Neuronal stem cell (in vitro differentiated cells): Measurements from ENCODE around the gene MAF.

ENCODE experiments used
- DNase-seq: peaks from one replicate; pipeline ENCODE4 v3.0.0-alpha.2; 2013; ENCODE audit warnings: low spot score
- H2AFZ ChIP-seq: one replicate; pipeline ENCODE4 v1.6.1; 2013; ENCODE audit warnings: mild to moderate bottlenecking, low read length, inconsistent platforms
- H2AK5ac ChIP-seq: 2 replicates; pipeline ENCODE4 v1.6.1; 2013; ENCODE audit warnings: low read depth, mild to moderate bottlenecking, inconsistent platforms, low read length, moderate library complexity, mixed read lengths
- H2BK120ac ChIP-seq: 2 replicates; pipeline ENCODE4 v1.6.1; 2013; ENCODE audit warnings: low read depth, mild to moderate bottlenecking, inconsistent platforms, low read length, moderate library complexity, mixed read lengths
- H2BK12ac ChIP-seq: one replicate; pipeline ENCODE4 v1.6.1; 2013; ENCODE audit warnings: low read length, inconsistent platforms
- H2BK15ac ChIP-seq: 2 replicates; pipeline ENCODE4 v1.6.1; 2013; ENCODE audit warnings: mild to moderate bottlenecking, low read length, inconsistent platforms, mixed read lengths
- H2BK5ac ChIP-seq: one replicate; pipeline ENCODE4 v1.6.1; 2013; ENCODE audit warnings: inconsistent platforms, mild to moderate bottlenecking, low read length, moderate library complexity
- H3K14ac ChIP-seq: one replicate; pipeline ENCODE4 v1.6.1; 2013; ENCODE audit warnings: low read length, inconsistent platforms
- H3K18ac ChIP-seq: 2 replicates; pipeline ENCODE4 v1.6.1; 2013; ENCODE audit warnings: low read length, inconsistent platforms
- H3K23ac ChIP-seq: 2 replicates; pipeline ENCODE4 v1.6.1; 2013; ENCODE audit warnings: low read depth, mild to moderate bottlenecking, mixed read lengths, low read length, inconsistent platforms; ENCODE audit not compliant: poor library complexity
- H3K27ac ChIP-seq: replicated peaks from 3 replicates; pipeline ENCODE4 v1.5.1; 2013; ENCODE audit warnings: low read length, inconsistent platforms
- H3K27me3 ChIP-seq, 3 experiments: 2 replicates each; pipeline ENCODE4 v1.6.1; 2013; ENCODE audit warnings: low read length in 3 of 3, mild to moderate bottlenecking in 2 of 3, inconsistent platforms in 1 of 3, low read depth in 1 of 3, mixed read lengths in 1 of 3, moderate library complexity in 1 of 3; ENCODE audit not compliant: control insufficient read depth in 3 of 3, insufficient read depth in 3 of 3
- H3K36me3 ChIP-seq, 2 donors: replicated peaks in 1 of 2; 2 replicates each; pipeline ENCODE4 v1.6.1; 2013; ENCODE audit warnings: low read length in 2 of 2; ENCODE audit not compliant: control insufficient read depth in 2 of 2, insufficient read depth in 2 of 2
- H3K4ac ChIP-seq: 2 replicates; pipeline ENCODE4 v1.6.1; 2013; ENCODE audit warnings: inconsistent platforms, mild to moderate bottlenecking, low read length, moderate library complexity
- H3K4me1 ChIP-seq, 2 donors: 1 replicate in 1 of 2; 2 replicates in 1 of 2; pipeline ENCODE4 v1.6.1; 2013; ENCODE audit warnings: low read length in 2 of 2, low read depth in 1 of 2; ENCODE audit not compliant: control insufficient read depth in 2 of 2, insufficient read depth in 1 of 2
- H3K4me2 ChIP-seq: one replicate; pipeline ENCODE4 v1.6.1; 2013; ENCODE audit warnings: mild to moderate bottlenecking, low read length, inconsistent platforms; ENCODE audit not compliant: insufficient read depth, poor library complexity, severe bottlenecking
- H3K4me3 ChIP-seq, 2 donors: 2 replicates each; pipeline ENCODE4 v1.5.1; 2013; ENCODE audit warnings: low read length in 2 of 2, mild to moderate bottlenecking in 2 of 2, inconsistent platforms in 1 of 2, moderate library complexity in 1 of 2
- H3K79me1 ChIP-seq: one replicate; pipeline ENCODE4 v1.6.1; 2013; ENCODE audit warnings: low read depth, mild to moderate bottlenecking, inconsistent platforms, low read length, moderate library complexity
- H3K9ac ChIP-seq: one replicate; pipeline ENCODE4 v1.6.1; 2013; ENCODE audit warnings: mild to moderate bottlenecking, low read depth, low read length, inconsistent platforms; ENCODE audit not compliant: poor library complexity
- H3K9me3 ChIP-seq, 2 donors: replicated peaks in 1 of 2; 2 replicates each; pipeline versions ENCODE3 to v1.6.1; 2013; ENCODE audit warnings: low read length in 2 of 2, mild to moderate bottlenecking in 2 of 2, inconsistent platforms in 1 of 2, low read depth in 1 of 2, mixed read lengths in 1 of 2, moderate library complexity in 1 of 2; ENCODE audit not compliant: control insufficient read depth in 2 of 2, insufficient read depth in 1 of 2
- H4K8ac ChIP-seq: one replicate; pipeline ENCODE4 v1.6.1; 2013; ENCODE audit warnings: low read depth, mild to moderate bottlenecking, inconsistent platforms, low read length, moderate library complexity
- H4K91ac ChIP-seq: one replicate; pipeline ENCODE4 v1.6.1; 2013; ENCODE audit warnings: low read length, low read depth, mild to moderate bottlenecking, inconsistent platforms; ENCODE audit not compliant: poor library complexity
- WGBS, 2 donors: extraction: QIAGEN DNeasy Blood & Tissue Kit; methylation state at CpG; one replicate each; pipeline ENCODE4 v1.1.7; 2013; ENCODE audit warnings: missing lambda C conversion rate in 2 of 2, mixed read lengths in 1 of 2; ENCODE audit not compliant: insufficient read length in 2 of 2, insufficient replicate concordance in 1 of 2; ENCODE audit errors: extremely low coverage in 2 of 2; 5-methylcytosine and 5-hydroxymethylcytosine counted together

The MAF gene

GRCh38 chr16:79599837-79600637 lies 500 bp downstream of the MAF start:
- no peaks in the 10 kb centered on the region for H3K27me3 ChIP-seq
- H2BK15ac ChIP-seq: peak overlapping the region; percentile 86
- no peaks in the 10 kb centered on the region for H3K9me3 ChIP-seq
- no peaks in the 10 kb centered on the region for H3K36me3 ChIP-seq
- peak; percentile 77 for DNase-seq
- peaks cover 2% of the 10 kb centered on the region for H3K79me1 ChIP-seq
- no peak overlapping the region for H3K4ac ChIP-seq
- H3K4me1 ChIP-seq: peaks cover 2 to 16% of the 10 kb centered on the region in 2 donors
- H3K4me3 ChIP-seq: peak overlapping the region; percentile 78 to 95
- H4K8ac ChIP-seq: no peak overlapping the region
- peak overlapping the region; percentile 52 for H2BK12ac ChIP-seq
- peak overlapping the region; percentile 94 for H2BK5ac ChIP-seq
- WGBS, 2 donors: no CpG with 5 or more reads among the region's 84 CpGs
- H3K27ac ChIP-seq: peak overlapping the region; percentile 85
- H3K23ac ChIP-seq: peak overlapping the region; percentile 52
- no peak overlapping the region for H4K91ac ChIP-seq
- H2AK5ac ChIP-seq: no peak overlapping the region
- H3K4me2 ChIP-seq: peak overlapping the region; percentile 89
- H3K18ac ChIP-seq: peak overlapping the region; percentile 97
- H2AFZ ChIP-seq: peak overlapping the region; percentile 93
- peak overlapping the region; percentile 93 for H3K9ac ChIP-seq
- H2BK120ac ChIP-seq: peak overlapping the region; percentile 77
- no peak overlapping the region for H3K14ac ChIP-seq

GRCh38 chr16:79599256-79599836 lies 1.2 kb downstream of the MAF start:
- Histone ChIP-seq H3K36me3 (no peaks in the 10 kb centered on the region), H3K18ac (peak overlapping the region; percentile 97), H3K23ac (peak overlapping the region; percentile 50), H3K9me3 (no peaks in the 10 kb centered on the region), H3K14ac (peak overlapping the region; percentile 84), H3K27me3 (no peaks in the 10 kb centered on the region), H2BK12ac (no peak overlapping the region), H4K91ac (no peak overlapping the region), H2BK5ac (peak overlapping the region; percentile 94), H3K4me2 (peak overlapping the region; percentile 74), H2BK15ac (peak overlapping the region; percentile 86), H3K4me1 (peaks cover 2 to 23% of the 10 kb centered on the region in 2 donors), H4K8ac (no peak overlapping the region), H3K4ac (peak overlapping the region; percentile 31), H3K9ac (peak overlapping the region; percentile 93), H3K4me3 (peak overlapping the region; percentile 78 to 95), H2AFZ (peak overlapping the region; percentile 93), H3K79me1 (peaks cover 2% of the 10 kb centered on the region), H2AK5ac (no peak overlapping the region), H3K27ac (peak overlapping the region; percentile 85), H2BK120ac (peak overlapping the region; percentile 77)
- no CpG with 5 or more reads among the region's 79 CpGs for WGBS, 2 donors
- DNase-seq: no peak

GRCh38 chr16:79598348-79599181 lies 2.0 kb downstream of the MAF start:
- peak overlapping the region; percentile 94 for H3K18ac ChIP-seq
- peak overlapping the region; percentile 74 for H3K27ac ChIP-seq
- H3K36me3 ChIP-seq: no peaks in the 10 kb centered on the region

More at GRCh38 chr16:79598348-79599181, 2.0 kb downstream of the MAF start:
- Histone ChIP-seq H2AK5ac (no peak overlapping the region), H3K23ac (peak overlapping the region; percentile 18), H3K4me2 (peak overlapping the region; percentile 67), H3K4me3 (peak overlapping the region; percentile 78 to 87), H3K14ac (no peak overlapping the region), H2BK12ac (no peak overlapping the region), H3K9me3 (no peaks in the 10 kb centered on the region), H4K8ac (no peak overlapping the region), H4K91ac (no peak overlapping the region), H3K27me3 (no peaks in the 10 kb centered on the region), H3K4ac (no peak overlapping the region), H3K4me1 (peaks cover 2 to 24% of the 10 kb centered on the region in 2 donors), H3K9ac (peak overlapping the region; percentile 89), H2BK5ac (peak overlapping the region; percentile 94), H2BK15ac (no peak overlapping the region), H3K79me1 (peaks cover 2% of the 10 kb centered on the region), H2BK120ac (peak overlapping the region; percentile 56), H2AFZ (peak overlapping the region; percentile 90)
- no CpG with 5 or more reads among the region's 51 CpGs for WGBS, 2 donors
- DNase-seq: peak; percentile 72
